Stimulated activated CD8-positive, alpha-beta memory T cell treated with anti-CD3 and anti-CD28 coated beads, Interleukin-15, amount 100 ng/mL, for 1 hour (primary cell): ENCODE results near the gene ADAMTS14.
"Not testable (repeated sequence)": the region's sequence is repeated elsewhere in the genome, so short reads cannot be mapped to it uniquely, and the experiment has no call there.

Experiments used
- DNase-seq: peaks from one replicate; pipeline ENCODE4 v3.0.0-alpha.2; 2020; ENCODE audit warnings: low read depth

The ADAMTS14 gene

GRCh38 chr10:70753841-70754621, 81.7 kb downstream of the ADAMTS14 start:
- no peak for DNase-seq

GRCh38 chr10:70756700-70757360, 84.5 kb downstream of the ADAMTS14 start:
- no peak for DNase-seq

- no peak for DNase-seq
These were observed 85.5 kb downstream of the ADAMTS14 start for GRCh38 chr10:70757856-70758255.

- DNase-seq, result peak; percentile 51
These were observed 86.6 kb downstream of the ADAMTS14 start for GRCh38 chr10:70758757-70759514.

- DNase-seq, result no peak
These were observed 87.5 kb downstream of the ADAMTS14 start for GRCh38 chr10:70759781-70760180.

GRCh38 chr10:70760271-70760787, 88.0 kb downstream of the ADAMTS14 start:
- DNase-seq, result no peak

GRCh38 chr10:70761031-70761601, 88.8 kb downstream of the ADAMTS14 start:
- DNase-seq, result no peak

- DNase-seq, result no peak
These were observed 89.5 kb downstream of the ADAMTS14 start for GRCh38 chr10:70761727-70762350.

- DNase-seq, result no peak
These were observed 90.3 kb downstream of the ADAMTS14 start for GRCh38 chr10:70762441-70763175.

GRCh38 chr10:70763567-70763966, 91.3 kb downstream of the ADAMTS14 start:
- no peak for DNase-seq

GRCh38 chr10:70765794-70766594, 93.7 kb downstream of the ADAMTS14 start:
- no peak for DNase-seq

- not testable (repeated sequence) for DNase-seq
These were observed 95.8 kb downstream of the ADAMTS14 start for GRCh38 chr10:70768026-70768685.

- no peak for DNase-seq
These were observed 96.8 kb downstream of the ADAMTS14 start for GRCh38 chr10:70769121-70769520.

- DNase-seq, result no peak
These were observed 97.7 kb downstream of the ADAMTS14 start for GRCh38 chr10:70770001-70770400.

GRCh38 chr10:70770516-70770915, 98.2 kb downstream of the ADAMTS14 start:
- DNase-seq, result not testable (repeated sequence)

- no peak for DNase-seq
These were observed 99.2 kb downstream of the ADAMTS14 start for GRCh38 chr10:70771311-70772194.

- DNase-seq, result no peak
These were observed 100.3 kb downstream of the ADAMTS14 start for GRCh38 chr10:70772627-70773026.

GRCh38 chr10:70773461-70773860, 101.2 kb downstream of the ADAMTS14 start:
- no peak for DNase-seq
